Neural cell (in vitro differentiated cells): ENCODE data around the gene MAPK14. TPM values are rescaled to one million over a fixed set of nuclear protein-coding genes. Genes with fewer than 3 reads are reported as not detected.
"Not testable (repeated sequence)": the region's sequence is repeated elsewhere in the genome, so short reads cannot be mapped to it uniquely, and the experiment has no call there.

Experiments
- H2AFZ ChIP-seq: fragments of 200-600, 300-800 bp; sonication (generic), shearing (Covaris generic); 2 replicates; pipeline ENCODE4 v1.6.0; 2014; ENCODE audit warnings: low read depth, mild to moderate bottlenecking, antibody characterized with exemption, low read length, moderate library complexity
- H3F3A ChIP-seq: fragments of 200-600 bp; shearing (Covaris generic); 2 replicates; pipeline ENCODE4 v1.6.1; 2016; ENCODE audit warnings: mild to moderate bottlenecking, moderate library complexity, mixed read lengths, antibody characterized with exemption, low read length; ENCODE audit not compliant: insufficient read depth, poor library complexity, severe bottlenecking
- H3K27ac ChIP-seq: fragments of 200-600, 300-800 bp; sonication (generic), shearing (Covaris generic); 2 replicates; pipeline ENCODE4 v1.5.1; 2014; ENCODE audit warnings: mild to moderate bottlenecking, low read length, moderate library complexity
- H3K27me3 ChIP-seq: fragments of 300-800, 200-600 bp; sonication (generic), shearing (Covaris generic); 2 replicates; pipeline ENCODE4 v1.6.0; 2014; ENCODE audit warnings: mild to moderate bottlenecking, low read depth, low read length, moderate library complexity; ENCODE audit not compliant: insufficient read depth
- H3K36me3 ChIP-seq: fragments of 300-800, 200-600 bp; sonication (generic), shearing (Covaris generic); 2 replicates; pipeline ENCODE4 v1.5.1; 2014; ENCODE audit warnings: mild to moderate bottlenecking, antibody characterized with exemption, low read length, moderate library complexity; ENCODE audit not compliant: insufficient read depth
- H3K4me2 ChIP-seq: fragments of 300-800, 200-600 bp; sonication (generic), shearing (Covaris generic); 2 replicates; pipeline ENCODE4 v1.6.0; 2014; ENCODE audit warnings: mild to moderate bottlenecking, low read length
- H3K4me3 ChIP-seq: fragments of 300-800, 200-600 bp; sonication (generic), shearing (Covaris generic); 2 replicates; pipeline ENCODE4 v1.5.1; 2014; ENCODE audit warnings: mild to moderate bottlenecking, low read length, moderate library complexity
- H3K79me2 ChIP-seq: fragments of 200-600 bp; shearing (Covaris generic); replicated peaks from 2 replicates; pipeline ENCODE4 v1.6.0; 2014; ENCODE audit warnings: mild to moderate bottlenecking, low read length, moderate library complexity; ENCODE audit not compliant: insufficient read depth
- H3K9ac ChIP-seq: fragments of 300-800, 200-600 bp; sonication (generic), shearing (Covaris generic); 2 replicates; pipeline ENCODE4 v1.6.1; 2016; ENCODE audit warnings: mild to moderate bottlenecking, low read length, mixed read lengths
- H3K9me2 ChIP-seq: fragments of 200-600 bp; shearing (Covaris generic); 2 replicates; pipeline ENCODE4 v1.6.1; 2016; ENCODE audit warnings: mild to moderate bottlenecking, low read length, mixed read lengths; ENCODE audit not compliant: insufficient read depth
- H3K9me3 ChIP-seq: fragments of 200-600, 300-800 bp; sonication (generic), shearing (Covaris generic); 2 replicates; pipeline ENCODE4 v1.6.1; 2016; ENCODE audit warnings: mild to moderate bottlenecking, mixed run types, low read length, moderate library complexity, mixed read lengths
- H4K20me1 ChIP-seq: fragments of 200-600 bp; shearing (Covaris generic); 2 replicates; pipeline ENCODE4 v1.6.1; 2016; ENCODE audit warnings: mild to moderate bottlenecking, mixed run types; ENCODE audit not compliant: insufficient read depth
- CTCF ChIP-seq: fragments of 450-650 bp; IDR thresholded peaks from 2 replicates; pipeline ENCODE4 v1.5.1; 2014; ENCODE audit warnings: antibody characterized with exemption, mild to moderate bottlenecking, moderate library complexity; ENCODE audit not compliant: poor library complexity, severe bottlenecking
- EP300 ChIP-seq: fragments of 450-650 bp; conservative IDR thresholded peaks from 2 replicates; pipeline ENCODE4 v1.6.1; 2014; ENCODE audit warnings: antibody characterized with exemption, mild to moderate bottlenecking, moderate library complexity; ENCODE audit not compliant: poor library complexity, severe bottlenecking
- EZH2 ChIP-seq: fragments of 200-600, 300-800 bp; shearing (Covaris generic), sonication (generic); IDR thresholded peaks from 2 replicates; pipeline ENCODE4 v1.6.1; 2014; ENCODE audit warnings: antibody characterized with exemption, low read length, borderline replicate concordance, mild to moderate bottlenecking; ENCODE audit not compliant: insufficient read depth, poor library complexity, severe bottlenecking
- MXI1 ChIP-seq: fragments of 450-650 bp; conservative IDR thresholded peaks from 2 replicates; pipeline ENCODE4 v1.6.1; 2014; ENCODE audit warnings: antibody characterized with exemption, mild to moderate bottlenecking; ENCODE audit not compliant: poor library complexity, severe bottlenecking
- POLR2AphosphoS5 ChIP-seq: IDR thresholded peaks from 2 replicates; pipeline ENCODE4 v1.6.1; 2012
- RAD21 ChIP-seq: fragments of 450-650 bp; conservative IDR thresholded peaks from 2 replicates; pipeline ENCODE4 v1.6.1; 2014; ENCODE audit warnings: antibody characterized with exemption, mild to moderate bottlenecking, moderate library complexity
- SMC3 ChIP-seq: fragments of 450-650 bp; conservative IDR thresholded peaks from 2 replicates; pipeline ENCODE4 v1.6.1; 2014; ENCODE audit warnings: antibody characterized with exemption, mild to moderate bottlenecking, moderate library complexity; ENCODE audit not compliant: poor library complexity
- TAF1 ChIP-seq: IDR thresholded peaks from 2 replicates; pipeline ENCODE4 v1.6.1; 2012; ENCODE audit warnings: low read depth
- polyA plus RNA-seq: library from polyadenylated mRNA; depleted of rRNA; stranded (reverse); fragments of >200 nt; gene quantifications from 2 replicates; pipeline ENCODE4 v1.2.3, GENCODE V29; 2014
- TF ChIP-seq, protein P1 (sequence below): IDR thresholded peaks from 2 replicates; pipeline ENCODE4 v1.6.1; 2012; ENCODE audit warnings: borderline replicate concordance

Gene MAPK14
- polyA plus RNA-seq, 1 donor from 2014 or later = 26.6 TPM

DNA sequence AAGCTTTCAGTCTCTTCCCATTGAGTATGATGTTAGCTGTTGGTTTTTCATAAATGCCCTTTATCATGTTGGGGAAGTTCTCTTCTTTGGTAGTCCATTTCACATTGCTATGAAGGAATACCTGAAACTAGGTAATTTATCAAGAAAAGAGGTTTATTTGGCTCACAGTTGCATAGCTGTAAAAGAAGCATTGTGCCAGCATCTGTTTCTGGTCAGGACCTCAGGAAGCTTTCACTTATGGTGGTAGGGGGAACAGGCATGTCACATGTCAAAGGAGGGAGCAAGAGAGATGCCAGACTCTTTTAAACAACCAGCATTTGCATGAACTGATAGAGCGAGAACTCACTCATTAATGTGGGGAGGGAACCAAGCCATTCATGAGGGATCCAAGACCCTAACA lies 54.7 kb downstream of the MAPK14 start:
- peaks cover 28% of the 10 kb centered on the region for H3K36me3 ChIP-seq
- H3F3A ChIP-seq = no peaks in the 10 kb centered on the region
- no peak overlapping the region for H3K4me2 ChIP-seq
- H4K20me1 ChIP-seq = no peaks in the 10 kb centered on the region
- H3K9me3 ChIP-seq = no peaks in the 10 kb centered on the region
- no peak for TF ChIP-seq TAF1
- no peak for TF ChIP-seq EP300
- TF ChIP-seq, protein P1, sequence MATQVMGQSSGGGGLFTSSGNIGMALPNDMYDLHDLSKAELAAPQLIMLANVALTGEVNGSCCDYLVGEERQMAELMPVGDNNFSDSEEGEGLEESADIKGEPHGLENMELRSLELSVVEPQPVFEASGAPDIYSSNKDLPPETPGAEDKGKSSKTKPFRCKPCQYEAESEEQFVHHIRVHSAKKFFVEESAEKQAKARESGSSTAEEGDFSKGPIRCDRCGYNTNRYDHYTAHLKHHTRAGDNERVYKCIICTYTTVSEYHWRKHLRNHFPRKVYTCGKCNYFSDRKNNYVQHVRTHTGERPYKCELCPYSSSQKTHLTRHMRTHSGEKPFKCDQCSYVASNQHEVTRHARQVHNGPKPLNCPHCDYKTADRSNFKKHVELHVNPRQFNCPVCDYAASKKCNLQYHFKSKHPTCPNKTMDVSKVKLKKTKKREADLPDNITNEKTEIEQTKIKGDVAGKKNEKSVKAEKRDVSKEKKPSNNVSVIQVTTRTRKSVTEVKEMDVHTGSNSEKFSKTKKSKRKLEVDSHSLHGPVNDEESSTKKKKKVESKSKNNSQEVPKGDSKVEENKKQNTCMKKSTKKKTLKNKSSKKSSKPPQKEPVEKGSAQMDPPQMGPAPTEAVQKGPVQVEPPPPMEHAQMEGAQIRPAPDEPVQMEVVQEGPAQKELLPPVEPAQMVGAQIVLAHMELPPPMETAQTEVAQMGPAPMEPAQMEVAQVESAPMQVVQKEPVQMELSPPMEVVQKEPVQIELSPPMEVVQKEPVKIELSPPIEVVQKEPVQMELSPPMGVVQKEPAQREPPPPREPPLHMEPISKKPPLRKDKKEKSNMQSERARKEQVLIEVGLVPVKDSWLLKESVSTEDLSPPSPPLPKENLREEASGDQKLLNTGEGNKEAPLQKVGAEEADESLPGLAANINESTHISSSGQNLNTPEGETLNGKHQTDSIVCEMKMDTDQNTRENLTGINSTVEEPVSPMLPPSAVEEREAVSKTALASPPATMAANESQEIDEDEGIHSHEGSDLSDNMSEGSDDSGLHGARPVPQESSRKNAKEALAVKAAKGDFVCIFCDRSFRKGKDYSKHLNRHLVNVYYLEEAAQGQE = no peak
- H3K4me3 ChIP-seq = no peak overlapping the region
- H3K9me2 ChIP-seq = no peaks in the 10 kb centered on the region
- no peak overlapping the region for H2AFZ ChIP-seq
- no peaks in the 10 kb centered on the region for H3K79me2 ChIP-seq
- no peak overlapping the region for H3K27ac ChIP-seq
- H3K27me3 ChIP-seq = no peaks in the 10 kb centered on the region
- no peak overlapping the region for H3K9ac ChIP-seq

GRCh38 chr6:36083446-36083845 lies 55.8 kb downstream of the MAPK14 start:
- no peak overlapping the region for H3K4me2 ChIP-seq
- H3K27me3 ChIP-seq = no peaks in the 10 kb centered on the region
- no peaks in the 10 kb centered on the region for H3K9me3 ChIP-seq
- peaks cover 28% of the 10 kb centered on the region for H3K36me3 ChIP-seq
- no peak overlapping the region for H3K27ac ChIP-seq
- no peak overlapping the region for H2AFZ ChIP-seq
- H3K9ac ChIP-seq = no peak overlapping the region
- TF ChIP-seq POLR2AphosphoS5 (no peak), MXI1 (no peak), EZH2 (no peak), EP300 (no peak), RAD21 (no peak), SMC3 (no peak), CTCF (no peak), TAF1 (no peak)
- TF ChIP-seq, protein P1 = no peak
- H3K79me2 ChIP-seq = no peaks in the 10 kb centered on the region
- no peaks in the 10 kb centered on the region for H3F3A ChIP-seq
- H3K9me2 ChIP-seq = no peaks in the 10 kb centered on the region
- H3K4me3 ChIP-seq = no peak overlapping the region
- H4K20me1 ChIP-seq = no peaks in the 10 kb centered on the region

DNA sequence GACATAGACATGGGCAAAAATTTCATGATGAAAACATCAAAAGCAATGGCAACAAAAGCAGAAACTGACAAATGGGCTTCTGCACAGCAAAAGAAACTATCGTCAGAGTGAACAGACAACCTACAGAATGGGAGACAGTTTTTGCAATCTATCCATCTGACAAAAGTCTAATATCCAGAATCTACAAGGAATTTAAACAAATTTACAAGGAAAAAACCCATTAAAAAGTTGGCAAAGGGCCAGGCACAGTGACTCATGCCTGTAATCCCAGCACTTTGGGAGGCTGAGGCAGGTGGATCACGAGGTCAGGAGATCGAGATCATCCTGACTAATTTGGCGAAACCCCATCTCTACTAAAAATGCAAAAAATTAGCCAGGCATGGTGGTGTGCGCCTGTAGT lies 60.6 kb downstream of the MAPK14 start:
- H3K4me3 ChIP-seq, H4K20me1 ChIP-seq, H2AFZ ChIP-seq, H3K27me3 ChIP-seq, H3K79me2 ChIP-seq, H3K27ac ChIP-seq, H3K4me2 ChIP-seq, H3K9me2 ChIP-seq, H3K9me3 ChIP-seq, H3F3A ChIP-seq, H3K36me3 ChIP-seq, H3K9ac ChIP-seq: not testable (repeated sequence)
